GM19193 (cell line): ENCODE results near the gene PURA.

Source experiments
- POLR2A ChIP-seq: IDR thresholded peaks from 4 replicates; pipeline ENCODE4 v1.6.1; 2011; ENCODE audit not compliant: insufficient read depth, insufficient read length; ENCODE audit errors: extremely low read depth

PURA gene

GRCh38 chr5:140115186-140115500 lies 1.2 kb downstream of the PURA start:
- TF ChIP-seq POLR2A: no peak

GRCh38 chr5:140116716-140117115 lies 2.8 kb downstream of the PURA start:
- TF ChIP-seq POLR2A: no peak

GRCh38 chr5:140117523-140117922 lies 3.6 kb downstream of the PURA start:
- TF ChIP-seq POLR2A: no peak

- TF ChIP-seq POLR2A: no peak
Observed at GRCh38 chr5:140118302-140118936, 4.5 kb downstream of the PURA start.

GRCh38 chr5:140125637-140126036 lies 11.7 kb downstream of the PURA start, which contains the start of gene IGIP:
Gene IGIP (plus strand): TSS chr5:140125937. CDS start chr5:140128477, 2,540 bp downstream.
- TF ChIP-seq POLR2A: no peak

GRCh38 chr5:140126315-140127012 lies 12.6 kb downstream of the PURA start:
- no peak for TF ChIP-seq POLR2A

GRCh38 chr5:140128376-140128775 lies 14.5 kb downstream of the PURA start:
- no peak for TF ChIP-seq POLR2A

GRCh38 chr5:140130949-140131733 lies 17.2 kb downstream of the PURA start:
- TF ChIP-seq POLR2A: no peak

- no peak for TF ChIP-seq POLR2A
Observed at GRCh38 chr5:140131967-140132409, 18.1 kb downstream of the PURA start.

- no peak for TF ChIP-seq POLR2A
Observed at GRCh38 chr5:140133514-140134167, 19.7 kb downstream of the PURA start.

- no peak for TF ChIP-seq POLR2A
Observed at GRCh38 chr5:140134277-140134935, 20.5 kb downstream of the PURA start.

- no peak for TF ChIP-seq POLR2A
Observed at GRCh38 chr5:140135127-140135526, 21.2 kb downstream of the PURA start.

GRCh38 chr5:140136624-140137023 lies 22.7 kb downstream of the PURA start:
- TF ChIP-seq POLR2A: no peak

GRCh38 chr5:140140435-140140834 lies 26.5 kb downstream of the PURA start:
- no peak for TF ChIP-seq POLR2A

GRCh38 chr5:140141241-140141640 lies 27.3 kb downstream of the PURA start:
- TF ChIP-seq POLR2A: no peak

GRCh38 chr5:140142246-140142645 lies 28.3 kb downstream of the PURA start:
- TF ChIP-seq POLR2A: no peak

GRCh38 chr5:140142856-140143255 lies 28.9 kb downstream of the PURA start:
- TF ChIP-seq POLR2A: no peak
